H1 (cell line): Measurements from ENCODE around the gene AVPI1.

ENCODE experiments used
- BACH1 ChIP-seq: IDR thresholded peaks from 2 replicates; pipeline ENCODE4 v1.6.1; 2012; ENCODE audit warnings: low read length, improper control_type of control experiment
- CHD1 ChIP-seq: IDR thresholded peaks from 2 replicates; pipeline ENCODE4 v1.6.1; 2012; ENCODE audit warnings: low read depth, low read length, improper control_type of control experiment
- CHD2 ChIP-seq: IDR thresholded peaks from 2 replicates; pipeline ENCODE4 v1.6.1; 2012; ENCODE audit warnings: low read length, improper control_type of control experiment
- CTCF ChIP-seq, 3 experiments: IDR thresholded peaks; 1 replicate in 2 of 3; 2 replicates in 1 of 3; pipeline versions ENCODE4 v1.5.1 to v1.6.1; 2011; ENCODE audit warnings: low read length in 3 of 3, mild to moderate bottlenecking in 3 of 3, inconsistent platforms in 2 of 3, low read depth in 1 of 3, moderate library complexity in 1 of 3; ENCODE audit not compliant: insufficient read depth in 1 of 3; ENCODE audit errors: control extremely low read depth in 1 of 3
- EP300 ChIP-seq, 2 experiments: IDR thresholded peaks; 1 replicate in 1 of 2; 2 replicates in 1 of 2; pipeline ENCODE4 v1.6.1; 2011 to 2012; ENCODE audit warnings: low read depth in 2 of 2, low read length in 2 of 2, mild to moderate bottlenecking in 2 of 2, borderline replicate concordance in 1 of 2, inconsistent platforms in 1 of 2, moderate library complexity in 1 of 2
- EZH2 ChIP-seq: fragments of 200-600 bp; sonication (generic); IDR thresholded peaks from 2 replicates; pipeline ENCODE4 v1.7.1; 2012; ENCODE audit warnings: low read depth, mild to moderate bottlenecking, moderate library complexity, low read length, inconsistent platforms; ENCODE audit not compliant: severe bottlenecking
- POLR2AphosphoS5 ChIP-seq: IDR thresholded peaks from 2 replicates; pipeline ENCODE4 v1.6.1; 2011; ENCODE audit warnings: low read depth, low read length
- RNF2 ChIP-seq: fragments of 200-900, 300-1000 bp; sonication (generic); IDR thresholded peaks from 2 replicates; pipeline ENCODE4 v1.7.1; 2016; ENCODE audit warnings: borderline replicate concordance, low read depth, mild to moderate bottlenecking, antibody characterized with exemption, low read length; ENCODE audit not compliant: poor library complexity, severe bottlenecking; ENCODE audit errors: missing control alignments
- SP4 ChIP-seq: IDR thresholded peaks from 2 replicates; pipeline ENCODE4 v1.6.1; 2012; ENCODE audit warnings: low read length, inconsistent platforms

DNA sequence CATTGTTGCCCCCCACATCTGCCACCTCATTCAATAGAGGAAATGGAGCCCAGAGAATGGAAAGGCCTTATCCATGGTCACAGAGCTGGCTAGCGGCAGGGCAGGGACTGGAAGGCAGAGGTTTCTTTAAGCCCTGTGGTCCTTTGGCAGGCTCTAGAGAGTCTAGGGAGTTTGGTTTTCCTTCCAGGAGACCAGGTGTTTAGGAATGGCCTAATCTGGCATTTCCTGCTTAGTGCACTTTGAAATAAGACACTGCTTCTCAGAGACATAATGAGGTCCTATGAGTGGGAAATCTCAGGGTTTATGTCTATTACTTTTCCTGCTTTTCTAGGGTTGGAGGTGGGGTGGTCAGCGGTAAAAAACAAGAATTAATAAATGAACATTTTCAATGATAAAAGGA lies 32.6 kb upstream of the AVPI1 start:
- TF ChIP-seq CTCF (IDR thresholded peaks at IDR 0.05; ENCODE audit: control extremely low read depth in 1 of 3, insufficient read depth in 1 of 3, low read depth in 1 of 3, low read length in 3 of 3) = no peak
- no peak for TF ChIP-seq BACH1
- TF ChIP-seq CHD1 = no peak
- no peak for TF ChIP-seq EP300 (IDR thresholded peaks at IDR 0.05; ENCODE audit: borderline replicate concordance in 1 of 2, low read depth in 2 of 2, low read length in 2 of 2)
- no peak for TF ChIP-seq RNF2
- no peak for TF ChIP-seq EZH2
- no peak for TF ChIP-seq POLR2AphosphoS5
- no peak for TF ChIP-seq SP4
- TF ChIP-seq CHD2 = no peak
